OCI-LY1 (cell line): Measurements from ENCODE around the gene ACSM3.
A peak's percentile ranks its signal among the peaks of the same experiment; 100 is the strongest.

Experiments used
- H2AFZ ChIP-seq: fragments of 200-600 bp; sonication (generic), shearing (Covaris generic); 2 replicates; pipeline ENCODE4 v1.6.0; 2014; ENCODE audit warnings: antibody characterized with exemption, mild to moderate bottlenecking, low read length
- H3F3A ChIP-seq: fragments of 200-600 bp; sonication (generic), shearing (Covaris generic); 2 replicates; pipeline ENCODE4 v1.6.0; 2014; ENCODE audit warnings: mild to moderate bottlenecking, antibody characterized with exemption, low read length, moderate library complexity; ENCODE audit not compliant: insufficient read depth
- H3K27ac ChIP-seq: fragments of 200-600 bp; sonication (generic); 2 replicates; pipeline ENCODE4 v1.5.1; 2014; ENCODE audit warnings: low read length, mixed run types, mild to moderate bottlenecking, low read depth; ENCODE audit not compliant: poor library complexity, severe bottlenecking
- H3K27me3 ChIP-seq: fragments of 200-600 bp; sonication (generic); 2 replicates; pipeline ENCODE4 v1.6.0; 2014; ENCODE audit warnings: antibody characterized with exemption, mild to moderate bottlenecking, low read length, moderate library complexity; ENCODE audit not compliant: insufficient read depth
- H3K36me3 ChIP-seq: fragments of 200-600 bp; sonication (generic); 2 replicates; pipeline ENCODE4 v1.6.1; 2014; ENCODE audit warnings: mild to moderate bottlenecking, antibody characterized with exemption, low read length, moderate library complexity, mixed read lengths; ENCODE audit not compliant: insufficient read depth
- H3K4me1 ChIP-seq: fragments of 200-600 bp; sonication (generic); 2 replicates; pipeline ENCODE4 v1.5.1; 2014; ENCODE audit warnings: mild to moderate bottlenecking, low read length, moderate library complexity; ENCODE audit not compliant: insufficient read depth, severe bottlenecking
- H3K4me2 ChIP-seq: fragments of 200-600 bp; sonication (generic), shearing (Covaris generic); 2 replicates; pipeline ENCODE4 v1.6.1; 2014; ENCODE audit warnings: low read length
- H3K4me3 ChIP-seq: fragments of 200-600 bp; sonication (generic); 2 replicates; pipeline ENCODE4 v1.5.1; 2014; ENCODE audit warnings: low read length, low read depth, mild to moderate bottlenecking, mixed read lengths; ENCODE audit not compliant: poor library complexity, severe bottlenecking
- H3K79me2 ChIP-seq: fragments of 200-600 bp; shearing (Covaris generic); 2 replicates; pipeline ENCODE4 v1.6.1; 2016; ENCODE audit warnings: mixed run types, low read length, mixed read lengths; ENCODE audit not compliant: insufficient read depth
- H3K9ac ChIP-seq: fragments of 200-600 bp; sonication (generic), shearing (Covaris generic); 2 replicates; pipeline ENCODE4 v1.6.1; 2014; ENCODE audit warnings: mild to moderate bottlenecking, low read length, mixed read lengths
- H3K9me2 ChIP-seq: fragments of 200-600 bp; sonication (generic), shearing (Covaris generic); 2 replicates; pipeline ENCODE4 v1.6.1; 2014; ENCODE audit warnings: low read depth, mild to moderate bottlenecking, low read length, mixed read lengths
- H3K9me3 ChIP-seq: fragments of 200-600 bp; shearing (Covaris generic); 2 replicates; pipeline ENCODE4 v1.6.1; 2014; ENCODE audit warnings: low read length, mixed read lengths
- H4K20me1 ChIP-seq: fragments of 200-600 bp; sonication (generic), shearing (Covaris generic); 2 replicates; pipeline ENCODE4 v1.6.0; 2016; ENCODE audit warnings: mild to moderate bottlenecking, low read length; ENCODE audit not compliant: insufficient read depth
- CTCF ChIP-seq: fragments of 200-600 bp; sonication (generic), shearing (Covaris generic); IDR thresholded peaks from 2 replicates; pipeline ENCODE4 v1.5.1; 2017; ENCODE audit warnings: mild to moderate bottlenecking, antibody characterized with exemption, low read length, moderate library complexity, mixed read lengths
- EZH2 ChIP-seq: fragments of 200-600 bp; sonication (generic), shearing (Covaris generic); IDR thresholded peaks from 2 replicates; pipeline ENCODE4 v1.8.0; 2017; ENCODE audit warnings: borderline replicate concordance, mixed run types, mild to moderate bottlenecking, antibody characterized with exemption, low read length, moderate library complexity, mixed read lengths

The ACSM3 gene

DNA sequence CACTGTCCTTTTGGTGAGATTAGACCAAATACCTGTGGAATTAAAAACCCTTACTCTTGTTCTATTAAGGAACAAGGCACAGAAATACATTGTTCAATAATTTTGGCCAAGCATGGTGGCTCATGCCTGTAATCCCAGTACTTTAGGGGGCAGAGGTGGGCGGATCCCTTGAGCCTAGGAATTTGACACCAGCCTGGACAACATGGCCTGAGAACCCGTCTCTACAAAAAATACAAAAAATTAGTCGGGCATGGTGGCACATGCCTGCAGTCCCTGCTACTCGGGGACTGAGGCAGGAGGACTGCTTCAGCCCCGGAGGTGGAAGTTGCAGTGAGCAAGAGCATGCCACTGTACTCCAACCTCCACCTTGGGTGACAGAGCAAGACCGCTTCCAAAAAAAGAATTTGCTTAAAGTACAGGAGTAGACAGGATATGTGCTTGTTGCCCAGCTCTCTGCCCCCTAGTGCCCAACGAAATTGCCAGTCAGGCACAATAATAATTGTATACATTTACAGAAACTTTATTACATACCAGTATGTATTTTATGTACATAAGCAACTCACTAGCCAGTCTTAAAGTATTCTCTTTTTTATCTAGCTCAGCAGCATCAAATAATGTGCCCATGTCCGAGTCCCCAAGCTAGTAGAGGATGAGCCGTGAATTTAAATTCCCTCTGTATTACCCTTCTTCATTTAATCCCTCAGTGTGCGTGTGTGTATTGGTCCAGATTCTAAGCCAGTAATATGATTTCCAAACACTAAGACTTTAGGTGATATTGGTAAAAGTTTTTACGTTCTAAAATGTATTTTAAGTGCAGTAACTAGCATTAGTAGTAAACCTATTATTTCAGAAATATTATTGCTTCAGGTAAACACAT lies 23.6 kb upstream of the ACSM3 start:
- Histone ChIP-seq H3K9me2 (no peaks in the 10 kb centered on the region), H3K79me2 (peaks cover 13% of the 10 kb centered on the region), H3K4me2 (peak overlapping the region; percentile 92), H3K27me3 (no peaks in the 10 kb centered on the region), H4K20me1 (peaks cover 3% of the 10 kb centered on the region), H3F3A (no peaks in the 10 kb centered on the region), H2AFZ (no peak overlapping the region), H3K9ac (peak overlapping the region; percentile 94), H3K4me1 (peaks cover 13% of the 10 kb centered on the region), H3K36me3 (peaks cover 37% of the 10 kb centered on the region), H3K9me3 (no peaks in the 10 kb centered on the region), H3K27ac (peak overlapping the region; percentile 26), H3K4me3 (peak overlapping the region; percentile 76)
- TF ChIP-seq CTCF, result peak; percentile 57
- TF ChIP-seq EZH2, result no peak

DNA sequence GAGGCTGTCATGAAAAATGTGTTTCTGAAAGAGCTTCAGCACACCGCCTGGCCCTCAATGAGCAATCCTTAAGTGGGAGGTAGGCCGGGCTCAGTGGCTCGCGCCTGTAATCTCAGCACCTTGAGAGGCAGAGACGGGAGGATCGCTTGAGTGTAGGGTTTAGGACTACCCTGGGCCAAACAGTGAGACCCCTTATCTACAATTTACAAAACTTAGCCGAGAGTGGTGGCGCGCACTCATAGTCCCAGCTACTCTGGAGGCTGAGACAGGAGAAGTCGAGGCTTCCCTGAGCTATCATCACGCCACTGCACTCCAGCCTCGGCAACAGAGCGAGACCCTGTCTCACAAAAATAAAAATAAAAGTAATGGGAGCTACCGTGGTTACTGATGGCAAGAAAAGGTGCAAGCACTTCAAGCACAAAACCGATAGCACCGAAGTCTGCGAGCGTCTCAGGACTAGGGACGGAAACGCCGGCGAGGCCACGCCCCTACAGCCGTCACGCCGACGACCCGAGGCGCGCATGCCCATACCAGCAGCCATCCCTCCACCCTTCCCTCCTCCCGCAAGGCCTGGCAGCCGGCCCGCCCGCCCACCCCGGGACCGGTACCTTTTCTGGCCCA lies 22.8 kb upstream of the ACSM3 start:
- no peaks in the 10 kb centered on the region for H3K9me2 ChIP-seq
- peak overlapping the region; percentile 76 for H3K4me3 ChIP-seq
- H3K9me3 ChIP-seq, result no peaks in the 10 kb centered on the region
- no peaks in the 10 kb centered on the region for H3F3A ChIP-seq
- TF ChIP-seq EZH2 (no peak), CTCF (no peak)
- peaks cover 13% of the 10 kb centered on the region for H3K79me2 ChIP-seq
- H3K27ac ChIP-seq, result peak overlapping the region; percentile 77
- H2AFZ ChIP-seq, result no peak overlapping the region
- H3K4me1 ChIP-seq, result peaks cover 13% of the 10 kb centered on the region
- peak overlapping the region; percentile 92 for H3K4me2 ChIP-seq
- peaks cover 30% of the 10 kb centered on the region for H3K36me3 ChIP-seq
- peak overlapping the region; percentile 94 for H3K9ac ChIP-seq
- no peaks in the 10 kb centered on the region for H3K27me3 ChIP-seq
- H4K20me1 ChIP-seq, result peaks cover 3% of the 10 kb centered on the region

DNA sequence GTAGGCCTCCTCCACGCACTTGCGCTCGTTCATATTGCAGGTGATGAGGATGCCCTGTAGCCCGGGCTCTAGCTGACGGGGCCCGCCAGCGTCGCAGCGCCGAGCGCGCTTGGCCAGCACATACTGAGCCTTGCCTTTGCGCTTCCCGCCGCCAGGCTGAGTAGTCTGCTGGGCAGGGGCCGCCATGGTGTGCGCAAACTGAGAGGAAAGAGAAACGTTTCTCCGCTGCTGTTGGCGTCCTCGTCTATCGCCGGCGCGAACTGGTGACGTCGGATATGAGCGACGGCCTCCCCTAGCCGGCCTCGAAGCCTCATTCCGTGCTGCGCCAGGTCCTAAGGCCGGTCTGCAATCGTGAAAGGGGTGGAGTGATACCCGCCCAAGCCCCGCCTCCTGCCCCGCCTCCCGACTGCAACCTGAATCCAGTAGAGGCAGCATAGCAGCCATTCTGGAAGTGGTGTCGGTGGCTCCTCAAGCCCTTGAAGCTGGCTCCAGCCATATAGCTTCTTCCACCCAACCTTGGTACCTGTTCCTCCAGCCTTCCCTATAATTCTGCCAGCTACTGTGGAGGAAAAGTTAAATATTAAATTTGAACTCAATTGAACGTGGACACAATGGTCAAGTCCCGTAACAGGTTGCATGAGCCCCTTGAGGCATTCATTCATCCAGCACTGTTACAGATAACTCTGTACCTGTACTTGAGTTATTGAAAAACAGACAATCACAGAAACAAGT lies 22.1 kb upstream of the ACSM3 start, which contains the start of gene THUMPD1:
Gene THUMPD1 (minus strand): TSS at position 265 of the 732 bp plus-strand sequence. CDS start 79 bp downstream, at position 186.
- Histone ChIP-seq H3K9me2 (no peaks in the 10 kb centered on the region), H3K9me3 (0 out of 2 replicates have a peak, but pooled peaks cover 2% of the 10 kb centered on the region), H3K79me2 (peaks cover 13% of the 10 kb centered on the region), H3K27me3 (no peaks in the 10 kb centered on the region), H3K27ac (peak within 1 kb of the TSS; percentile 77), H3K4me2 (peak within 1 kb of the TSS; percentile 92), H3K36me3 (peaks cover 23% of the 10 kb centered on the region), H4K20me1 (peaks cover 3% of the 10 kb centered on the region), H3F3A (no peaks in the 10 kb centered on the region), H2AFZ (no peak within 1 kb of the TSS), H3K9ac (peak within 1 kb of the TSS; percentile 94), H3K4me1 (peaks cover 13% of the 10 kb centered on the region), H3K4me3 (peak within 1 kb of the TSS; percentile 76)
- TF ChIP-seq EZH2, result no peak
- no peak for TF ChIP-seq CTCF
